ENCODE measurements around the gene RETREG1.

The RETREG1 gene

GRCh38 chr5:16482891-16483290, 133.9 kb downstream of the RETREG1 start:
- no peak overlapping the region for H3K9ac ChIP-seq (ENCODE audit: low read length)
- no peak overlapping the region for H3K27ac ChIP-seq (ENCODE audit: low read depth, low read length, poor library complexity, severe bottlenecking)
- no peak overlapping the region for H3K4me2 ChIP-seq (ENCODE audit: low read length)
- H3K9me2 ChIP-seq (ENCODE audit: low read depth, low read length) = no peaks in the 10 kb centered on the region
- H2AFZ ChIP-seq (ENCODE audit: low read length) = no peak overlapping the region
- H4K20me1 ChIP-seq (ENCODE audit: insufficient read depth, low read length) = no peaks in the 10 kb centered on the region
- TF ChIP-seq CTCF (IDR thresholded peaks at IDR 0.05; ENCODE audit: low read length) = no peak
- no peak for TF ChIP-seq EZH2 (IDR thresholded peaks at IDR 0.05; ENCODE audit: borderline replicate concordance, low read length)
- no peaks in the 10 kb centered on the region for H3F3A ChIP-seq (ENCODE audit: insufficient read depth, low read length)
- no peaks in the 10 kb centered on the region for H3K27me3 ChIP-seq (ENCODE audit: insufficient read depth, low read length)
- no peaks in the 10 kb centered on the region for H3K4me1 ChIP-seq (ENCODE audit: insufficient read depth, low read length, severe bottlenecking)
- H3K36me3 ChIP-seq (ENCODE audit: insufficient read depth, low read length) = no peaks in the 10 kb centered on the region
- H3K79me2 ChIP-seq (ENCODE audit: insufficient read depth, low read length) = no peaks in the 10 kb centered on the region
- no peaks in the 10 kb centered on the region for H3K9me3 ChIP-seq (ENCODE audit: low read length)
- H3K4me3 ChIP-seq (ENCODE audit: low read depth, low read length, poor library complexity, severe bottlenecking) = no peak overlapping the region

GRCh38 chr5:16480821-16481538, 135.8 kb downstream of the RETREG1 start:
- no peak for TF ChIP-seq EZH2 (IDR thresholded peaks at IDR 0.05; ENCODE audit: borderline replicate concordance, low read length)
- no peak for TF ChIP-seq CTCF (IDR thresholded peaks at IDR 0.05; ENCODE audit: low read length)
- Histone ChIP-seq H3K9me3 (ENCODE audit: low read length) (no peaks in the 10 kb centered on the region), H3K4me2 (ENCODE audit: low read length) (no peak overlapping the region), H3K36me3 (ENCODE audit: insufficient read depth, low read length) (no peaks in the 10 kb centered on the region), H3K27me3 (ENCODE audit: insufficient read depth, low read length) (no peaks in the 10 kb centered on the region), H3K79me2 (ENCODE audit: insufficient read depth, low read length) (no peaks in the 10 kb centered on the region), H3K4me1 (ENCODE audit: insufficient read depth, low read length, severe bottlenecking) (no peaks in the 10 kb centered on the region), H3K9ac (ENCODE audit: low read length) (no peak overlapping the region), H3K9me2 (ENCODE audit: low read depth, low read length) (no peaks in the 10 kb centered on the region), H4K20me1 (ENCODE audit: insufficient read depth, low read length) (no peaks in the 10 kb centered on the region), H2AFZ (ENCODE audit: low read length) (no peak overlapping the region), H3K4me3 (ENCODE audit: low read depth, low read length, poor library complexity, severe bottlenecking) (no peak overlapping the region), H3F3A (ENCODE audit: insufficient read depth, low read length) (no peaks in the 10 kb centered on the region), H3K27ac (ENCODE audit: low read depth, low read length, poor library complexity, severe bottlenecking) (no peak overlapping the region)

GRCh38 chr5:16480144-16480543, 136.7 kb downstream of the RETREG1 start:
- H3K9me3 ChIP-seq (ENCODE audit: low read length) = no peaks in the 10 kb centered on the region
- no peaks in the 10 kb centered on the region for H3K9me2 ChIP-seq (ENCODE audit: low read depth, low read length)
- H3K27ac ChIP-seq (ENCODE audit: low read depth, low read length, poor library complexity, severe bottlenecking) = no peak overlapping the region
- H3K9ac ChIP-seq (ENCODE audit: low read length) = no peak overlapping the region
- no peak overlapping the region for H3K4me3 ChIP-seq (ENCODE audit: low read depth, low read length, poor library complexity, severe bottlenecking)
- TF ChIP-seq EZH2 (IDR thresholded peaks at IDR 0.05; ENCODE audit: borderline replicate concordance, low read length) (no peak), CTCF (IDR thresholded peaks at IDR 0.05; ENCODE audit: low read length) (no peak)
- no peaks in the 10 kb centered on the region for H3K36me3 ChIP-seq (ENCODE audit: insufficient read depth, low read length)
- H3K4me2 ChIP-seq (ENCODE audit: low read length) = no peak overlapping the region
- no peaks in the 10 kb centered on the region for H3K79me2 ChIP-seq (ENCODE audit: insufficient read depth, low read length)
- no peaks in the 10 kb centered on the region for H3K27me3 ChIP-seq (ENCODE audit: insufficient read depth, low read length)
- no peak overlapping the region for H2AFZ ChIP-seq (ENCODE audit: low read length)
- H4K20me1 ChIP-seq (ENCODE audit: insufficient read depth, low read length) = no peaks in the 10 kb centered on the region
- H3K4me1 ChIP-seq (ENCODE audit: insufficient read depth, low read length, severe bottlenecking) = no peaks in the 10 kb centered on the region
- no peaks in the 10 kb centered on the region for H3F3A ChIP-seq (ENCODE audit: insufficient read depth, low read length)
